ENCODE data around the gene ZNF782. TPM values are rescaled to one million over a fixed set of nuclear protein-coding genes. Genes with fewer than 3 reads are reported as not detected.
A peak's percentile ranks its signal among the peaks of the same experiment; 100 is the strongest.
"Not testable (repeated sequence)": the region's sequence is repeated elsewhere in the genome, so short reads cannot be mapped to it uniquely, and the experiment has no call there.

ZNF782 gene
- polyA plus RNA-seq (2013, experiment 1 of 2) = 2.0 TPM
- 2.7 TPM for polyA plus RNA-seq (2013, experiment 2 of 2)

GRCh38 chr9:96853781-96854650 lies at the start of gene ZNF782:
ZNF782 (minus strand) TSS chr9:96854514; CDS start chr9:96851961, 2,553 bp downstream.
- no peak within 1 kb of the TSS for H2BK15ac ChIP-seq (ENCODE audit: low read length)
- peak; percentile 95 for DNase-seq (ENCODE audit: low spot score)
- peaks cover 2 to 24% of the 10 kb centered on the region in 2 donors for H3K9me3 ChIP-seq (replicated peaks in 1 of 2; ENCODE audit: control insufficient read depth in 2 of 2, insufficient read depth in 1 of 2, low read depth in 1 of 2, low read length in 2 of 2)
- no peak within 1 kb of the TSS for H2BK5ac ChIP-seq (ENCODE audit: low read length)
- H3K4ac ChIP-seq (ENCODE audit: low read length) = no peak within 1 kb of the TSS
- H4K91ac ChIP-seq (ENCODE audit: low read depth, low read length, poor library complexity) = no peak within 1 kb of the TSS
- H3K4me3 ChIP-seq (ENCODE audit: low read length in 2 of 2) = peak within 1 kb of the TSS; percentile 74 to 90
- peak within 1 kb of the TSS; percentile 49 for H3K4me2 ChIP-seq (ENCODE audit: insufficient read depth, low read length, poor library complexity, severe bottlenecking)
- H3K4me1 ChIP-seq (ENCODE audit: control insufficient read depth in 2 of 2, insufficient read depth in 1 of 2, low read depth in 1 of 2, low read length in 2 of 2) = peaks cover 7% of the 10 kb centered on the region in 2 donors
- no peak within 1 kb of the TSS for H3K14ac ChIP-seq (ENCODE audit: low read length)
- WGBS, 2 donors (ENCODE audit: extremely low coverage in 2 of 2, insufficient read length in 2 of 2, insufficient replicate concordance in 1 of 2) = no CpG with 5 or more reads among the region's 67 CpGs
- H2AFZ ChIP-seq (ENCODE audit: low read length) = peak within 1 kb of the TSS; percentile 91
- H2BK120ac ChIP-seq (ENCODE audit: low read depth, low read length) = no peak within 1 kb of the TSS
- H3K18ac ChIP-seq (ENCODE audit: low read length) = peak within 1 kb of the TSS; percentile 84
- H3K27me3 ChIP-seq (ENCODE audit: control insufficient read depth in 3 of 3, insufficient read depth in 3 of 3, low read depth in 1 of 3, low read length in 3 of 3) = no peaks in the 10 kb centered on the region
- H4K8ac ChIP-seq (ENCODE audit: low read depth, low read length) = no peak within 1 kb of the TSS
- no peaks in the 10 kb centered on the region for H3K79me1 ChIP-seq (ENCODE audit: low read depth, low read length)
- H3K27ac ChIP-seq (replicated peaks; ENCODE audit: low read length) = peak within 1 kb of the TSS; percentile 64
- no peak within 1 kb of the TSS for H2AK5ac ChIP-seq (ENCODE audit: low read depth, low read length)
- H2BK12ac ChIP-seq (ENCODE audit: low read length) = no peak within 1 kb of the TSS
- H3K36me3 ChIP-seq (replicated peaks in 1 of 2; ENCODE audit: control insufficient read depth in 2 of 2, insufficient read depth in 2 of 2, low read length in 2 of 2) = peaks cover 0 to 9% of the 10 kb centered on the region in 2 donors
- peak within 1 kb of the TSS; percentile 59 for H3K23ac ChIP-seq (ENCODE audit: low read depth, low read length, poor library complexity)
- peak within 1 kb of the TSS; percentile 86 for H3K9ac ChIP-seq (ENCODE audit: low read depth, low read length, poor library complexity)

- not testable (repeated sequence) for H3K79me1 ChIP-seq (ENCODE audit: low read depth, low read length); H3K4ac ChIP-seq (ENCODE audit: low read length); H3K4me3 ChIP-seq (ENCODE audit: low read length in 2 of 2); H2BK12ac ChIP-seq (ENCODE audit: low read length); H3K18ac ChIP-seq (ENCODE audit: low read length); H3K4me1 ChIP-seq (ENCODE audit: control insufficient read depth in 2 of 2, insufficient read depth in 1 of 2, low read depth in 1 of 2, low read length in 2 of 2); H3K4me2 ChIP-seq (ENCODE audit: insufficient read depth, low read length, poor library complexity, severe bottlenecking); H2BK5ac ChIP-seq (ENCODE audit: low read length); H4K8ac ChIP-seq (ENCODE audit: low read depth, low read length); DNase-seq (ENCODE audit: low spot score); H3K9ac ChIP-seq (ENCODE audit: low read depth, low read length, poor library complexity); H3K23ac ChIP-seq (ENCODE audit: low read depth, low read length, poor library complexity); H3K14ac ChIP-seq (ENCODE audit: low read length); H2BK120ac ChIP-seq (ENCODE audit: low read depth, low read length); H2BK15ac ChIP-seq (ENCODE audit: low read length); H3K27me3 ChIP-seq (ENCODE audit: control insufficient read depth in 3 of 3, insufficient read depth in 3 of 3, low read depth in 1 of 3, low read length in 3 of 3); H2AK5ac ChIP-seq (ENCODE audit: low read depth, low read length); H3K27ac ChIP-seq (replicated peaks; ENCODE audit: low read length); H3K9me3 ChIP-seq (replicated peaks in 1 of 2; ENCODE audit: control insufficient read depth in 2 of 2, insufficient read depth in 1 of 2, low read depth in 1 of 2, low read length in 2 of 2); H2AFZ ChIP-seq (ENCODE audit: low read length); H4K91ac ChIP-seq (ENCODE audit: low read depth, low read length, poor library complexity)
- no CpG with 5 or more reads among the region's 2 CpGs for WGBS, 2 donors (ENCODE audit: extremely low coverage in 2 of 2, insufficient read length in 2 of 2, insufficient replicate concordance in 1 of 2)
- peaks cover 2 to 25% of the 10 kb centered on the region in 2 donors for H3K36me3 ChIP-seq (replicated peaks in 1 of 2; ENCODE audit: control insufficient read depth in 2 of 2, insufficient read depth in 2 of 2, low read length in 2 of 2)
These were observed 45.7 kb upstream of the ZNF782 start for GRCh38 chr9:96900010-96900409.

- Histone ChIP-seq H3K4ac (ENCODE audit: low read length) (no peak overlapping the region), H3K23ac (ENCODE audit: low read depth, low read length, poor library complexity) (no peak overlapping the region), H3K9me3 (replicated peaks in 1 of 2; ENCODE audit: control insufficient read depth in 2 of 2, insufficient read depth in 1 of 2, low read depth in 1 of 2, low read length in 2 of 2) (no peaks in the 10 kb centered on the region), H3K14ac (ENCODE audit: low read length) (no peak overlapping the region), H3K27me3 (ENCODE audit: control insufficient read depth in 3 of 3, insufficient read depth in 3 of 3, low read depth in 1 of 3, low read length in 3 of 3) (no peaks in the 10 kb centered on the region), H2BK12ac (ENCODE audit: low read length) (no peak overlapping the region), H3K4me3 (ENCODE audit: low read length in 2 of 2) (no peak overlapping the region), H3K36me3 (replicated peaks in 1 of 2; ENCODE audit: control insufficient read depth in 2 of 2, insufficient read depth in 2 of 2, low read length in 2 of 2) (peaks cover 7 to 58% of the 10 kb centered on the region in 2 donors), H2BK120ac (ENCODE audit: low read depth, low read length) (no peak overlapping the region), H2BK15ac (ENCODE audit: low read length) (no peak overlapping the region), H3K27ac (replicated peaks; ENCODE audit: low read length) (no peak overlapping the region), H2BK5ac (ENCODE audit: low read length) (no peak overlapping the region), H3K4me1 (ENCODE audit: control insufficient read depth in 2 of 2, insufficient read depth in 1 of 2, low read depth in 1 of 2, low read length in 2 of 2) (no peaks in the 10 kb centered on the region), H4K91ac (ENCODE audit: low read depth, low read length, poor library complexity) (no peak overlapping the region), H2AFZ (ENCODE audit: low read length) (no peak overlapping the region), H3K79me1 (ENCODE audit: low read depth, low read length) (no peaks in the 10 kb centered on the region), H3K9ac (ENCODE audit: low read depth, low read length, poor library complexity) (no peak overlapping the region), H3K18ac (ENCODE audit: low read length) (no peak overlapping the region), H3K4me2 (ENCODE audit: insufficient read depth, low read length, poor library complexity, severe bottlenecking) (no peak overlapping the region), H4K8ac (ENCODE audit: low read depth, low read length) (no peak overlapping the region), H2AK5ac (ENCODE audit: low read depth, low read length) (no peak overlapping the region)
- WGBS, 2 donors (ENCODE audit: extremely low coverage in 2 of 2, insufficient read length in 2 of 2, insufficient replicate concordance in 1 of 2) = no CpG with 5 or more reads among the region's 7 CpGs
- DNase-seq (ENCODE audit: low spot score) = no peak
These were observed 37.8 kb upstream of the ZNF782 start for GRCh38 chr9:96892131-96892530.

- no peak overlapping the region for H2AFZ ChIP-seq (ENCODE audit: low read length)
- no peak overlapping the region for H3K4me2 ChIP-seq (ENCODE audit: insufficient read depth, low read length, poor library complexity, severe bottlenecking)
- no peak overlapping the region for H3K4ac ChIP-seq (ENCODE audit: low read length)
- no peak overlapping the region for H2BK120ac ChIP-seq (ENCODE audit: low read depth, low read length)
- H3K4me1 ChIP-seq (ENCODE audit: control insufficient read depth in 2 of 2, insufficient read depth in 1 of 2, low read depth in 1 of 2, low read length in 2 of 2) = peaks cover 0 to 6% of the 10 kb centered on the region in 2 donors
- no peak overlapping the region for H3K27ac ChIP-seq (replicated peaks; ENCODE audit: low read length)
- no peaks in the 10 kb centered on the region for H3K27me3 ChIP-seq (ENCODE audit: control insufficient read depth in 3 of 3, insufficient read depth in 3 of 3, low read depth in 1 of 3, low read length in 3 of 3)
- H2BK5ac ChIP-seq (ENCODE audit: low read length) = no peak overlapping the region
- H3K14ac ChIP-seq (ENCODE audit: low read length) = no peak overlapping the region
- H3K79me1 ChIP-seq (ENCODE audit: low read depth, low read length) = no peaks in the 10 kb centered on the region
- no peak for DNase-seq (ENCODE audit: low spot score)
- peaks cover 0 to 4% of the 10 kb centered on the region in 2 donors for H3K9me3 ChIP-seq (replicated peaks in 1 of 2; ENCODE audit: control insufficient read depth in 2 of 2, insufficient read depth in 1 of 2, low read depth in 1 of 2, low read length in 2 of 2)
- no peak overlapping the region for H3K4me3 ChIP-seq (ENCODE audit: low read length in 2 of 2)
- no peak overlapping the region for H2AK5ac ChIP-seq (ENCODE audit: low read depth, low read length)
- H2BK12ac ChIP-seq (ENCODE audit: low read length) = no peak overlapping the region
- H3K18ac ChIP-seq (ENCODE audit: low read length) = no peak overlapping the region
- H2BK15ac ChIP-seq (ENCODE audit: low read length) = no peak overlapping the region
- WGBS, 2 donors (ENCODE audit: extremely low coverage in 2 of 2, insufficient read length in 2 of 2, insufficient replicate concordance in 1 of 2) = no CpG with 5 or more reads among the region's 4 CpGs
- no peak overlapping the region for H3K23ac ChIP-seq (ENCODE audit: low read depth, low read length, poor library complexity)
- H3K9ac ChIP-seq (ENCODE audit: low read depth, low read length, poor library complexity) = no peak overlapping the region
- no peak overlapping the region for H4K91ac ChIP-seq (ENCODE audit: low read depth, low read length, poor library complexity)
- no peak overlapping the region for H4K8ac ChIP-seq (ENCODE audit: low read depth, low read length)
- peaks cover 5 to 28% of the 10 kb centered on the region in 2 donors for H3K36me3 ChIP-seq (replicated peaks in 1 of 2; ENCODE audit: control insufficient read depth in 2 of 2, insufficient read depth in 2 of 2, low read length in 2 of 2)
These were observed 34.3 kb upstream of the ZNF782 start for GRCh38 chr9:96888591-96888990.

Data from neuronal stem cell (in vitro differentiated cells).